ENCODE measurements around the gene MMP25.

DNA sequence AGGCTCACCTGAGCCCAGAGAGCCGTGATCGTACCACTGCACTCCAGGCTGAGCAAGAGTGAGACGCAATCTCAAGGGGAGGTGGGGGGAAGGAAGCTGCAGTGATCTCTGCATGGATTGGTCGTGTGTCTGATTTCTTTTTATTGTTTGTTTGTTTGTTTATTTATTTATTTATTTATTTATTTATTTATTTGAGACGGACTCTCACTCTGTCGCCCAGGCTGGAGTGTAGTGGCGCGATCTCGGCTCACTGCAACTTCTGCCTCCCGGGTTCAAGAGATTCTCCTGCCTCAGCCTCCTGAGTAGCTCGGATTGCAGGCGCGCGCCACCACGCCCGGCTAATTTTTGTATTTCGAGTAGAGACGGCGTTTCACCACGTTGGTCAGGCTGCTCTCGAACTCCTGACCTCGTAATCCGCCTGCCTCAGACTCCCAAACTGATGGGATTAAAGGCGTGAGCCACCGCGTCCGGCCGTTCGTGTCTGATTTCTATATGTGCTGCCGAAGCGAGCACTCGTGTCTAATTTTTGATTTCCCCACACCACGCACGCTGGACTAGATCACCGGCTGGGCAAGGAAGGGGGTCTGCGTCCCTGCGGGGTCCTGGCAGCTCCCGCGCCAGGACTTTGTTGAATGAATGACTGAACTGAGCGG lies 26.6 kb upstream of the MMP25 start:
- TF ChIP-seq, protein P1, sequence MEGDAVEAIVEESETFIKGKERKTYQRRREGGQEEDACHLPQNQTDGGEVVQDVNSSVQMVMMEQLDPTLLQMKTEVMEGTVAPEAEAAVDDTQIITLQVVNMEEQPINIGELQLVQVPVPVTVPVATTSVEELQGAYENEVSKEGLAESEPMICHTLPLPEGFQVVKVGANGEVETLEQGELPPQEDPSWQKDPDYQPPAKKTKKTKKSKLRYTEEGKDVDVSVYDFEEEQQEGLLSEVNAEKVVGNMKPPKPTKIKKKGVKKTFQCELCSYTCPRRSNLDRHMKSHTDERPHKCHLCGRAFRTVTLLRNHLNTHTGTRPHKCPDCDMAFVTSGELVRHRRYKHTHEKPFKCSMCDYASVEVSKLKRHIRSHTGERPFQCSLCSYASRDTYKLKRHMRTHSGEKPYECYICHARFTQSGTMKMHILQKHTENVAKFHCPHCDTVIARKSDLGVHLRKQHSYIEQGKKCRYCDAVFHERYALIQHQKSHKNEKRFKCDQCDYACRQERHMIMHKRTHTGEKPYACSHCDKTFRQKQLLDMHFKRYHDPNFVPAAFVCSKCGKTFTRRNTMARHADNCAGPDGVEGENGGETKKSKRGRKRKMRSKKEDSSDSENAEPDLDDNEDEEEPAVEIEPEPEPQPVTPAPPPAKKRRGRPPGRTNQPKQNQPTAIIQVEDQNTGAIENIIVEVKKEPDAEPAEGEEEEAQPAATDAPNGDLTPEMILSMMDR (IDR thresholded peaks at IDR 0.05; ENCODE audit: insufficient read depth, low read length, poor library complexity, severe bottlenecking) = no peak
- no peak for TF ChIP-seq EZH2phosphoT487 (conservative IDR thresholded peaks at IDR 0.05; ENCODE audit: low read length)
